HEK293 (cell line): ENCODE measurements around the gene THAP4.
A peak's percentile ranks its signal among the peaks of the same experiment; 100 is the strongest.

Experiments
- CTCF ChIA-PET: fragments of 350-600 bp; formaldehyde crosslinking; extraction: SDS; loops from one replicate; lab custom pipeline; 2021; ENCODE audit warnings: antibody characterized with exemption; lab: Yijun Ruan, JAX
- POLR2A ChIA-PET: fragments of 300-600 bp; formaldehyde crosslinking; extraction: SDS; loops from one replicate; lab custom pipeline; 2020; ENCODE audit warnings: antibody characterized with exemption, inconsistent platforms; lab: Yijun Ruan, JAX
- H3K27ac ChIP-seq: fragments of 200-500 bp; sonication (Bioruptor generic); 2 replicates; pipeline ENCODE4 v1.5.1; 2014; ENCODE audit warnings: low read depth, low read length, control low read depth, inconsistent platforms; ENCODE audit errors: extremely low read depth
- H3K36me3 ChIP-seq, 2 experiments: fragments of 200-500 bp in 1 of 2; sonication (Bioruptor generic) in 1 of 2; 1 replicate in 1 of 2; 2 replicates in 1 of 2; pipeline ENCODE4 v1.5.1; 2014 to 2017; ENCODE audit warnings: inconsistent platforms in 2 of 2, low read length in 2 of 2; ENCODE audit not compliant: control insufficient read depth in 2 of 2, insufficient read depth in 1 of 2
- H3K4me1 ChIP-seq: fragments of 200-500 bp; sonication (Bioruptor generic); 2 replicates; pipeline ENCODE4 v1.5.1; 2014; ENCODE audit warnings: mild to moderate bottlenecking, low read length, inconsistent platforms; ENCODE audit not compliant: control insufficient read depth, insufficient read depth
- H3K4me3 ChIP-seq: 2 replicates; pipeline ENCODE4 v1.5.1; 2011; ENCODE audit warnings: low read depth, mild to moderate bottlenecking, control low read depth, low read length, moderate library complexity
- H3K9me3 ChIP-seq: fragments of 200-500 bp; sonication (Bioruptor generic); 2 replicates; pipeline ENCODE4 v1.5.1; 2014; ENCODE audit warnings: low read depth, low read length, inconsistent platforms; ENCODE audit not compliant: control insufficient read depth, insufficient read depth
- AEBP2 ChIP-seq: fragments of 450-650 bp; formaldehyde crosslinking; IDR thresholded peaks from 2 replicates; pipeline ENCODE4 v1.5.1; 2016; ENCODE audit warnings: missing biosample characterization, missing genetic modification characterization, borderline replicate concordance
- ATF2 ChIP-seq: fragments of 450-650 bp; formaldehyde crosslinking; IDR thresholded peaks from 2 replicates; pipeline ENCODE4 v1.5.1; 2016; ENCODE audit warnings: missing biosample characterization, missing genetic modification characterization, low read depth
- INSM2 ChIP-seq: fragments of 450-650 bp; formaldehyde crosslinking; IDR thresholded peaks from 2 replicates; pipeline ENCODE4 v1.5.1; 2016; ENCODE audit warnings: missing biosample characterization, missing genetic modification characterization
- SALL2 ChIP-seq: fragments of 450-650 bp; formaldehyde crosslinking; IDR thresholded peaks from 2 replicates; pipeline ENCODE4 v1.5.0; 2017; ENCODE audit warnings: missing biosample characterization, mild to moderate bottlenecking, missing genetic modification characterization, borderline replicate concordance
- ZFHX2 ChIP-seq: fragments of 450-650 bp; formaldehyde crosslinking; conservative IDR thresholded peaks from 2 replicates; pipeline ENCODE4 v1.5.1; 2016; ENCODE audit warnings: missing biosample characterization, missing genetic modification characterization
- ZNF169 ChIP-seq: fragments of 450-650 bp; formaldehyde crosslinking; IDR thresholded peaks from 2 replicates; pipeline ENCODE4 v1.5.1; 2016; ENCODE audit warnings: missing biosample characterization, missing genetic modification characterization
- ZNF184 ChIP-seq: fragments of 450-650 bp; IDR thresholded peaks from 2 replicates; pipeline ENCODE4 v1.5.1; 2018; ENCODE audit warnings: missing biosample characterization, mild to moderate bottlenecking, missing genetic modification characterization
- ZNF23 ChIP-seq: fragments of 450-650 bp; formaldehyde crosslinking; IDR thresholded peaks from 2 replicates; pipeline ENCODE4 v1.5.1; 2016; ENCODE audit warnings: missing biosample characterization, missing genetic modification characterization, borderline replicate concordance
- ZNF239 ChIP-seq: fragments of 450-650 bp; formaldehyde crosslinking; IDR thresholded peaks from 2 replicates; pipeline ENCODE4 v1.5.1; 2016; ENCODE audit warnings: missing biosample characterization, missing genetic modification characterization
- ZNF37A ChIP-seq: fragments of 450-650 bp; IDR thresholded peaks from 2 replicates; pipeline ENCODE4 v1.5.1; 2018; ENCODE audit warnings: missing biosample characterization, missing genetic modification characterization
- ZNF398 ChIP-seq: fragments of 450-650 bp; formaldehyde crosslinking; IDR thresholded peaks from 2 replicates; pipeline ENCODE4 v1.5.1; 2017; ENCODE audit warnings: missing biosample characterization, missing genetic modification characterization
- ZNF488 ChIP-seq: fragments of 450-650 bp; formaldehyde crosslinking; IDR thresholded peaks from 2 replicates; pipeline ENCODE4 v1.5.1; 2016; ENCODE audit warnings: missing biosample characterization, missing genetic modification characterization
- ZNF510 ChIP-seq: fragments of 450-650 bp; formaldehyde crosslinking; IDR thresholded peaks from 2 replicates; pipeline ENCODE4 v1.5.1; 2018; ENCODE audit warnings: mild to moderate bottlenecking, missing genetic modification characterization, missing biosample characterization; ENCODE audit not compliant: insufficient replicate concordance
- ZNF558 ChIP-seq: fragments of 450-650 bp; formaldehyde crosslinking; IDR thresholded peaks from 2 replicates; pipeline ENCODE4 v1.5.1; 2016; ENCODE audit warnings: missing biosample characterization, missing genetic modification characterization
- ZNF664 ChIP-seq: fragments of 450-650 bp; formaldehyde crosslinking; IDR thresholded peaks from 2 replicates; pipeline ENCODE4 v1.5.1; 2016; ENCODE audit warnings: missing biosample characterization, missing genetic modification characterization
- ZNF670 ChIP-seq: fragments of 450-650 bp; formaldehyde crosslinking; IDR thresholded peaks from 2 replicates; pipeline ENCODE4 v1.5.1; 2016; ENCODE audit warnings: missing biosample characterization, missing genetic modification characterization, low read depth
- ZNF785 ChIP-seq: fragments of 450-650 bp; formaldehyde crosslinking; IDR thresholded peaks from 2 replicates; pipeline ENCODE4 v1.5.1; 2016; ENCODE audit warnings: missing biosample characterization, missing genetic modification characterization
- ZSCAN18 ChIP-seq: fragments of 450-650 bp; formaldehyde crosslinking; IDR thresholded peaks from 2 replicates; pipeline ENCODE4 v1.5.1; 2016; ENCODE audit warnings: missing biosample characterization, missing genetic modification characterization

The THAP4 gene

GRCh38 chr2:241620419-241620769 is 16.6 kb downstream of the THAP4 start (continued):
- TF ChIP-seq ZNF398 (tag by site-specific recombination) (peak; percentile 81), AEBP2 (tag by site-specific recombination) (no peak), ZNF184 (no peak), ZNF510 (tag by site-specific recombination) (no peak), ZNF37A (no peak), ZNF239 (tag by site-specific recombination) (no peak), ZSCAN18 (tag by site-specific recombination) (no peak), ATF2 (tag by site-specific recombination) (no peak), ZNF664 (tag by site-specific recombination) (no peak), SALL2 (tag by site-specific recombination) (no peak), ZNF488 (tag by site-specific recombination) (no peak), ZNF670 (no peak), ZNF785 (tag by site-specific recombination) (no peak), ZNF558 (no peak), ZNF169 (tag by site-specific recombination) (peak; percentile 82; the same call in 1 of the 2 replicates)

GRCh38 chr2:241619597-241620418 is 17.1 kb downstream of the THAP4 start:
- ChIA-PET CTCF (no interaction called here), POLR2A (no interaction called here)
- H3K27ac ChIP-seq = no peak overlapping the region
- peaks cover 2% of the 10 kb centered on the region; the same call in 1 of the 2 replicates for H3K4me1 ChIP-seq
- TF ChIP-seq ZNF23 (tag by site-specific recombination) = no peak
- peak; percentile 19; the same call in 1 of the 2 replicates for TF ChIP-seq ZFHX2 (tag by site-specific recombination)
- TF ChIP-seq INSM2 (tag by site-specific recombination) = no peak
- H3K36me3 ChIP-seq = peaks cover 10 to 30% of the 10 kb centered on the region in 2 experiments; a peak in 2 of 3 replicates
- no peaks in the 10 kb centered on the region for H3K9me3 ChIP-seq
- H3K4me3 ChIP-seq = no peak overlapping the region
